DOHH2 (cell line): ENCODE measurements around the gene IKZF3.

Experiments used
- H3F3A ChIP-seq: fragments of 200-600 bp; sonication (generic), shearing (Covaris generic); 2 replicates; pipeline ENCODE4 v1.6.0; 2016; ENCODE audit warnings: antibody characterized with exemption, mild to moderate bottlenecking; ENCODE audit not compliant: control insufficient read depth, insufficient read depth
- H3K27ac ChIP-seq: fragments of 200-600 bp; sonication (generic); 2 replicates; pipeline ENCODE4 v1.5.1; 2014; ENCODE audit warnings: low read depth, mild to moderate bottlenecking, low read length, moderate library complexity
- H3K27me3 ChIP-seq: fragments of 200-600 bp; sonication (generic); 2 replicates; pipeline ENCODE4 v1.6.1; 2014; ENCODE audit warnings: mild to moderate bottlenecking, low read length, mixed read lengths; ENCODE audit not compliant: control insufficient read depth
- H3K36me3 ChIP-seq: fragments of 200-600 bp; sonication (generic); 2 replicates; pipeline ENCODE4 v1.6.1; 2014; ENCODE audit warnings: mild to moderate bottlenecking, low read length, moderate library complexity, mixed read lengths; ENCODE audit not compliant: control insufficient read depth
- H3K4me1 ChIP-seq: fragments of 200-600 bp; sonication (generic); 2 replicates; pipeline ENCODE4 v1.6.1; 2014; ENCODE audit warnings: mild to moderate bottlenecking, low read length, mixed read lengths; ENCODE audit not compliant: control insufficient read depth
- H3K4me2 ChIP-seq: fragments of 200-600 bp; sonication (generic); 2 replicates; pipeline ENCODE4 v1.6.0; 2014; ENCODE audit warnings: mild to moderate bottlenecking, low read length, moderate library complexity
- H3K4me3 ChIP-seq: fragments of 200-600 bp; sonication (generic); 2 replicates; pipeline ENCODE4 v1.5.1; 2014; ENCODE audit warnings: mild to moderate bottlenecking, low read length, mixed read lengths
- H3K79me2 ChIP-seq: fragments of 200-600 bp; sonication (generic); 2 replicates; pipeline ENCODE4 v1.6.1; 2014; ENCODE audit warnings: mild to moderate bottlenecking, low read length, mixed read lengths; ENCODE audit not compliant: control insufficient read depth
- H3K9me2 ChIP-seq: fragments of 200-600 bp; sonication (generic); replicated peaks from 2 replicates; pipeline ENCODE4 v1.6.1; 2014; ENCODE audit warnings: mild to moderate bottlenecking, low read length, mixed read lengths; ENCODE audit not compliant: control insufficient read depth
- H3K9me3 ChIP-seq: fragments of 200-600 bp; sonication (generic); 2 replicates; pipeline ENCODE4 v1.6.1; 2014; ENCODE audit warnings: antibody characterized with exemption, low read length, mixed read lengths; ENCODE audit not compliant: control insufficient read depth, insufficient read depth
- H4K20me1 ChIP-seq: fragments of 200-600 bp; sonication (generic); 2 replicates; pipeline ENCODE4 v1.6.0; 2014; ENCODE audit warnings: low read depth, mild to moderate bottlenecking, antibody characterized with exemption, low read length, moderate library complexity; ENCODE audit not compliant: control insufficient read depth, insufficient read depth
- CTCF ChIP-seq: fragments of 200-600 bp; sonication (generic); IDR thresholded peaks from one replicate; pipeline ENCODE4 v1.5.1; 2014; ENCODE audit warnings: antibody characterized with exemption, mild to moderate bottlenecking, low read depth, low read length; ENCODE audit not compliant: poor library complexity, severe bottlenecking
- EZH2phosphoT487 ChIP-seq: fragments of 200-600 bp; sonication (generic); IDR thresholded peaks from 2 replicates; pipeline ENCODE4 v1.6.1; 2017; ENCODE audit warnings: borderline replicate concordance, mild to moderate bottlenecking, antibody characterized with exemption, low read length, moderate library complexity, mixed read lengths

Gene IKZF3

GRCh38 chr17:39777534-39778365, 86.4 kb downstream of the IKZF3 start:
- Histone ChIP-seq H4K20me1 (no peaks in the 10 kb centered on the region), H3K9me2 (no peaks in the 10 kb centered on the region), H3K4me3 (peak overlapping the region; percentile 78), H3F3A (peaks cover 69% of the 10 kb centered on the region), H3K27ac (peak overlapping the region; percentile 89), H3K79me2 (peaks cover 98% of the 10 kb centered on the region), H3K9me3 (no peaks in the 10 kb centered on the region), H3K4me2 (peak overlapping the region; percentile 94), H3K36me3 (peaks cover 95% of the 10 kb centered on the region), H3K4me1 (peaks cover 100% of the 10 kb centered on the region), H3K27me3 (no peaks in the 10 kb centered on the region)
- TF ChIP-seq CTCF = peak; percentile 3
- no peak for TF ChIP-seq EZH2phosphoT487

GRCh38 chr17:39776252-39776651, 87.9 kb downstream of the IKZF3 start:
- Histone ChIP-seq H3K27ac (peak overlapping the region; percentile 89), H3F3A (peaks cover 69% of the 10 kb centered on the region), H3K4me3 (peak overlapping the region; percentile 78), H4K20me1 (no peaks in the 10 kb centered on the region), H3K9me3 (no peaks in the 10 kb centered on the region), H3K36me3 (peaks cover 95% of the 10 kb centered on the region), H3K79me2 (peaks cover 98% of the 10 kb centered on the region), H3K4me1 (peaks cover 100% of the 10 kb centered on the region), H3K9me2 (no peaks in the 10 kb centered on the region), H3K4me2 (peak overlapping the region; percentile 94), H3K27me3 (no peaks in the 10 kb centered on the region)
- TF ChIP-seq CTCF (no peak), EZH2phosphoT487 (no peak)

GRCh38 chr17:39775031-39775430, 89.1 kb downstream of the IKZF3 start:
- Histone ChIP-seq H3K4me2 (peak overlapping the region; percentile 94), H3K36me3 (peaks cover 95% of the 10 kb centered on the region), H4K20me1 (no peaks in the 10 kb centered on the region), H3F3A (peaks cover 63% of the 10 kb centered on the region), H3K9me3 (no peaks in the 10 kb centered on the region), H3K79me2 (peaks cover 98% of the 10 kb centered on the region), H3K27me3 (no peaks in the 10 kb centered on the region), H3K27ac (peak overlapping the region; percentile 89), H3K9me2 (no peaks in the 10 kb centered on the region), H3K4me3 (peak overlapping the region; percentile 78), H3K4me1 (peaks cover 100% of the 10 kb centered on the region)
- TF ChIP-seq CTCF (no peak), EZH2phosphoT487 (no peak)
